GM19395 (cell line): ENCODE data around the gene ARPP21.
A peak's percentile ranks its signal among the peaks of the same experiment; 100 is the strongest.

Source experiments
- ATAC-seq: cut with Tn5 transposase; IDR thresholded peaks from one replicate; pipeline ENCODE4 v1.9.1; 2021; ENCODE audit warnings: mild to moderate bottlenecking, moderate library complexity; ENCODE audit not compliant: unreplicated experiment

The ARPP21 gene

DNA sequence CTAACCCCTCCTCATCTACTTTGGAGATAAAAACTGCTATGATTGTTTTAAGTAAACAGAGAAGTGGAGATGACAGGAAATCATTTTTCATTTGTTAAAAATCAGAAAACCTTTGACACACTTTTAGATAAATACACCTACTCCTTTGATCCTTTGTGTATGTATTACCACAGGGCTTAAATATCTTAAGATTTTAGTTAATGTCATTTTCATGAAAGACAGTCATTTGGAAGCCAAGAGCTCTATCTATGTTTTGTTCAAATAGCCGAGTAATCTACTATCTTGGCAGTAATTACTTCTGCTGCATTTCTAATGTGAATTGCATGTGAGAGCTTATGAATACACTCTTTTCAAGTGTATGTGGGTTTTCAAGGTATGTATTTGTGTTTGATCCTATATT, 2.0 kb downstream of the ARPP21 start:
- no peak for ATAC-seq

DNA sequence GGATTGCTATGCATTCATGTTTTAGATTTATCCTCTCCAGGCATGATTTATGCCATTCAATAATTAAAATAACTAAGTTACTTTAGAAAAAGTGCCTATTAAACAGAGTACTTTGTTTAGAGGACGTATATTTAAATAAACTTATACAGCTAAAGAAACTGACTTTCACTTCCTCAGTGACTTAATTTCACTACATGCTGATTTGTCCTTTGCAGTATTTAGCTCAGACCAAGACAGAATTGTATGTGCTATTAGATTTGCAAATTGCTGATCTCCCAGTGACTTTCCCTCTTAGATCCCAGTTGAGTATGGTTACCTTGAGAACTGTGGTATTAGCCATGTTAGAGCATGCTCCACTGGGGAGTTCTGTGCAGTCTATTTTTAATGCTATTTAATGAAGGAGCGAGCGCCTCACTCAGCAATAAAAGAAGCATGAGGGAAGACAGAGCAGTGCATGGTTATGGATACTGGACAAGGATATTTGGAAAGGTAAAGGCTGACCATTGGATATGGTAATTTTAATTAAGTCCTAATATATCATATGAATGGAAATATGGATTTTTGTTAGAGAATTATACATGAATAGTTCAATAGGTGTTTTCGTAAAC, 2.7 kb downstream of the ARPP21 start:
- ATAC-seq, result no peak

DNA sequence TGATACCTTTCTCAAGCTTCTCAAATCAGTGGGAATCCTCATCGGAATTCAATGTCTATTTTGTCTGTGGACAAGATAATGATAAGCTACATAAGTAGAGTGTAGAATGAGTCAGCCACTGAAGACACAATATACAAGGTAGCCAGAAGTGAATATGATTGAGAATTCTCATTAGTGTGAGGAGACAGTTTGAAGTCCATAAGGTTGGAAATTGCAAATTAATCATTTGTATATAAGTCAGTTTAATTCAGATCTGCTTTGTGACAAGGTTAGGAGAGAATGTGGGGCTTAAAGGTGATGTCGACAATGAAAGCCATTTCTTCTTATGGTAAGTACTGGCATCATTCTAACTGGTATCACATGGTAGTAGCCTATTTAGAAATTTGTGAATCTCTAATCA, 4.2 kb downstream of the ARPP21 start:
- no peak for ATAC-seq

DNA sequence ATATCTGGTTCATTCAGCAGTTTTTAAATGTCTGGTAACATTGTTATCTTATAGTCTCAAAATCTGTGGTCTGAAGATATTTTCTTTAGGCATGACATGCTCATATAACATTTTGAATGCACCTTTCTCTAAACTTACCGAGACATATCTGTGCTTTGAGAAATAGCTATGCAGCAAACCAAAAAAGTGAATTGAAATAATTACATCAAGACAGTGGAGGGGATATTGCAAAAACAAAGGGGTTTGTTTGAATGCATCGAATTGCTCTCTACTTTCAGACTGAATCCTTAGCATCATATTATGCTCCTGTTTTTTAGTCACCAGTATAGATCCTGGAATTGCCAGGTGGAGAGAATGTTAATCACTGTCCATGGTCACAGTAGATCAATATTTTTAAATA, 5.1 kb downstream of the ARPP21 start:
- ATAC-seq, result no peak

DNA sequence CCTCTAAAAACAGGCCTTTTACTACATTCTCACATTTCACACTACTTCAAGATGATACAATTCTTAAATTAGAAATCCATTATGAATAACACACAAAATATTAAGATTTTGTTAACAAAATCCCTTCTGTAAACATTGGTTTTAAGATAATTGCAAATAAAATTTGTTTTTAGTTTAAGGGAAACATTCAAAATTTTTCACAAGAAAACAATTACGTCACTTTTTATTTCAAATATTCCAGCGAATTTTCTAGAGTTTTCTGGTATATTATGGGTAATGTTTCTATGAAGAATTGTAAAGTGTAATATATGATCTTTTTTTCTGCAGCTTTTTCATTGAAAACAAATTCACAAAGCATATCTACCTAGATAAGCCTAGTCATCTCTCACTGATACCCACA, 5.9 kb downstream of the ARPP21 start:
- ATAC-seq, result no peak

DNA sequence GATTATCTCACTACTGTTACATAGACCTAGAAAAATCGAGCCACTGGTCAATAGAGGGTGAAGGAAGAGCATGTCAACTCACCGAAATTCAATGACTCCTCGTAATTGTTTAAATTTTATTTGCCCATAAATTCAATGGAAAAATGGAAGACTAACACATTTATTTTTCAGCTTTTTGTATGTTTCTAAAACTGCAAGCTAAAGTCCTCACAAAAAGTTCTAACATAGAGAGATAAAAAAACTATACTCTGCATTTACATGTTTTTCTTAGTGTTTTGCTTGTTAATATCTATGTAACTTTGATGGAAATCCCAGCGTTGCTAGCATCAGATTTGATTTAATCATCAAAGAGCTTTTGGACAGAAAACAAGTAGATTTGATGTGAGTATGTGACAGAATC, 6.8 kb downstream of the ARPP21 start:
- ATAC-seq, result no peak

- ATAC-seq, result no peak
Measured at GRCh38 chr3:35647461-35647860, 8.1 kb downstream of the ARPP21 start.

- no peak for ATAC-seq
Measured at GRCh38 chr3:35648347-35648746, 9.0 kb downstream of the ARPP21 start.

- ATAC-seq, result no peak
Measured at GRCh38 chr3:35649405-35649804, 10.1 kb downstream of the ARPP21 start.

DNA sequence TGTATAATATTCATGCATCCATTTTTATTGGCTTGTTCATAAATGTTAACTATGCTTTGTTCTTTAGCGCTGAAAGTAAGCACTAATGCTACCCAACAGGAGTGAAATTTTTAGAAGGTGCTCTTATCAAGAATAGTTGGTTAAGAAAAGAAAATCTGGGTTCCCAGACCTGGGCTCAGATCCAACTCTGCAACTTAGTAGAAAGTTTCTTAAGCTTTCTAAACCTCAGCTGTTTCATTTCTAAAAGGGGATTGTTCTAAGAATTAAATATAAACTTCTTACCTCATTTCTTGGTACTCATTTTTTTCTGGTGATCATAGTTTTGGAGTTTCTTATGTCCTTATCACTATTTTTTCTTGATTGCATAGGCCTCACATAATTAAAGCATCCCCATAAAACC, 12.1 kb downstream of the ARPP21 start:
- ATAC-seq, result no peak

DNA sequence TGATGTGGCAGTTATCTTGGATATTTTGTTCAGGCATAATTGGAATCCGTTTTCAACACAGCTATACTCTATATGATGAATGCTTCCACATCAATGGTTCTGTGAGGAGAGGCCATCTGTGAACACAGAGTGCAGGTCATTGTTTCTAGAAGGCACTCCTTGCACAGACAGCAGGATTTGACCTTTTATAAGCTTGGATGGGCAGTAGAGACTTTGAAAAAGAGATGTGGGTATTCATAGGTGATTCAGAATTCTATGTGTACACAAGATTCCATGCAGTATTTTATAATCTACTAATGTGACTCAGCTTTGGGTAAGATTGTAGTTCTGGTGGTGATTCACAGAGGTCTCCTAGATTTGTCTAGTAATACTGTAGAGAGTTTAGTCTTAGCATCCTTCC, 12.5 kb downstream of the ARPP21 start:
- no peak for ATAC-seq

- no peak for ATAC-seq
Measured at GRCh38 chr3:35653347-35653746, 14.0 kb downstream of the ARPP21 start.

DNA sequence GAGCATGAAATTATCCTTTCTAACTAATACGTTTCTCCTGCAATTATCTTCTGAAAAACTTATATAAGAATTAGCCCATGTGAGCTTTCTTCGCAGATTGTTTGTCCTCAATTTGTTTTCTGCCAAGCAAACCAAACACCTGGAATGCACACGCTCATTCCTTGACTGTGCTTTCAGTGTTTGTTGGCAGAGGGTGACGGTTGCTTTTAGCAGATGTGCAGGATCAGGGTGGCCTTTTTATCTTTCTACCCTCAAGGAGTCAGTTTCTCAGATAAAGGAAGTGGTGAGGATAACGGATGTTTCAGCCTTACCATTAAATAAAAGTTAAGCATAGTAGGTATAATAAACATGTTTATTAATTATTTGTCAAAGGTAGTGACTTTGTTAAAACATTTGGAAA, 15.2 kb downstream of the ARPP21 start:
- no peak for ATAC-seq

DNA sequence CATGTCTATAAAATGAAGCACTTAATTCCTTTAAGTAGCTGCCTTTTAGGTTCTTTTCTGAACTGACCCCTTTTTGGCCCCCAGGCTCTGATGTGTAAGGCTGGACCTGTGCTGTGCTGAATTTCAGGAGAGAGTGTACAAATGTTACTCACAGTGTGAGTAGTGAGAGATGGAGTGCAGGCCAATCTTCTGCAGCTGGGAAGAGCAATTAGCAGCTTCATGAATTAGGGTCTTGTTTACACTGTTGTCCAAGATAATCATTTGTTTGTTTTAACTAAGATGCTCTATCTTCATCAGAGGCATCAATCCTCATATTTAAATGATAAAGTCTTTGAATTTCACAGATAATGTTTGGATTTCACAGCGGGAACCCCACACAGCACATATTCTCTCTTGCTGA, 19.4 kb downstream of the ARPP21 start:
- no peak for ATAC-seq

GRCh38 chr3:35659768-35660167, 20.4 kb downstream of the ARPP21 start:
- no peak for ATAC-seq

DNA sequence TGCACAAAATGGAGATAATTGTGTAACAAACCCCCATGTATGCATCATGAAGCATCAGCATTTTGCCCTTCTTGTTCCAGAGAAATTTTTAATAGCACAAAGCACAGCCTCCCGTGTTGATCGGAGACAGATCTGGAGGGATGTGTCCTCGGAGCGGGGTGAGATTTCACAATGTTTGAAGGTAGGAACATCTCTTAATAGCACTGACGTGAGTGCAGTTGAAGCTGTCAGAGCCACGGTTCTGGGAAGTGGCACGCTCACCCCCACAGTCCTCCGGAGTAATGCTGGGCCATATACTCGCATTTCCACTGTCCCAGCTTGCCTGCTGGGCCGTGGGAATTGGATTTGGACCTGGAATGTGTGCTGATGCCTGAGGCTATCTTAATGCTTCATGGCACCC, 24.1 kb downstream of the ARPP21 start:
- ATAC-seq, result no peak

DNA sequence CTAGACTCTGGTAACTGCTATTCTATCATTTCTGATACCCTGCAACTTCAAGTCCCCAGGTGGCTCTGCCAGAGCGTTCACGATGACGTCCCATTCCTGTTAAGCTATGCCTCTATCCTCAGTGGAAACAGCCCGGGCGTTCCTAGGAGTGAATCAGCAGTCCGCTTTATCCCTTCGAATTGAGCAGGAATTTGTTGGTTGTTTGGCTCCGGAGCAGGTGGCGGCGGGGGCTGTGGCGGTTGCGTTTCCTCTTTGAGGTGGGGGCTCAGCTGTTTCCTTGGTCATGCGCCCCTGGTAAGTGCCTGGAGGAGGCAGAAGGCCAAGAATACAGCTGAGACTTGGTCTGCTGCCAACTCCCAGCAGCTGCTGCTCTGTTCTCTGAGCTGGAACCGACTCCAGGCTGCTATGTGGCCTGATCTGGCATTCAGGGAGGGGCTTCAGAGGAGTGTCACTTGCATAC, 25.2 kb downstream of the ARPP21 start:
- peak; percentile 80 for ATAC-seq

GRCh38 chr3:35665390-35666055, 26.2 kb downstream of the ARPP21 start:
- no peak for ATAC-seq

- ATAC-seq, result no peak
Measured at GRCh38 chr3:35666888-35667287, 27.6 kb downstream of the ARPP21 start.

DNA sequence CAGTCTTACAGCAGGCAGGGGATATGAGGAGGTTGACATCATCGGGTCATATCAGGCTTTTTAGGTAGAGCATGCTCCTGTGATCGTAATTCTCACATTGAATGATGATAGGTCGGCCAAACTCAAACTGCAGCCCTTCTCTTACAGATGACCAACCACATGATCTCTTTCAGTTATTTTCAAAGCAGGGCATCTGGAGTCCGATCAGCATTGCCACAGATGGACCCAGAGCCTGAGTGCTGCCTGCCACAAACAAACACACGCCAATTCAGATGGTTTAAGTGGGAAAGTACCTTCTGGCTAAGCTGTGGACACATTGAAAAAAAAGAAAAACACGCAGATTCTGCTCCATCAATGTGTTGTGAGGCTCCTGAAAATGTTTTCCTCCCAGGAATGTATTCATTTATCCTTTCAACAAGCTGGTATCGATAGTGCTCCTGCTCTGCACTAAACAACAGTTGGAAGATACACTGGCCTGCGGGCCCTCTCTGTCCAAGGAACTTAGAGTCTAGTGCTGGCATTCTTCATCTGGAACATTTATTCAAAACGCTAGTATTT, 31.2 kb downstream of the ARPP21 start:
- ATAC-seq, result no peak

DNA sequence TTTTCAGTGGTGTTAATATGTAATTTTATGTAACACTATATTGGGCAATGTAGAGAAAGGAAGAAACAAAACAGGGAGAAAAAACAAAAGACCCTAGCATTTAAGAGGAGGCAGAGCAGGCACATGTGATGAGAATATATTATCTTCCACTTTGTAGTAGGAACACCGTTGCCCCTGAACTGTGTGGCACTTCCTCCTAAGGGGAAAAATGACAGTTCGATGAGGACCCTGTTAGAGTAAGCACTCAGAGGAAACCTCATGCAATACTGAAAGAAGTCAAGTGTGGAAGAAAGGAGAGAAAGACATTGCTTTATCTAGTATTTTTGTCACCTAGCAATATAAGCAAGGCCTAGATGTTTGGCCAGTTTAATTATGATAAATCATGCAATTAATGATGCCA, 32.2 kb downstream of the ARPP21 start:
- ATAC-seq, result no peak

DNA sequence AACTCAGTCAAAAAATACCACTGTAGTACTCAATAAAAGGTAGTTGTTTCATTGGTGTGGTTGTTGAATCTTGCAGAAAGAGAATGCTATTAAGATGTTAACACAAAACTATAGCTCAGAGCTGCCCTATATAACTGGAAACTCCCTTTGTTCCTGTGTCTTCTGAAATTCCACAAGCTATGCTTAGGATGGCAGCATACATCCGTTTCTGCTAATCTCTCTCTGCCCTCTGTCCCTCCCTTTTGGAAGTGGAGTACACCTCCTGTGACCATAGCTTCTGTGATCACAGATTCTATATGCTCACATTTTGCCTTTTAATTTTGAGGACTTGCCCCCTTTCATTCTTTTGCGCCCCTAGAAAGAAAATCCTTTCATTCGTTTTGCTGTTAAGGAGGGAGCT, 33.7 kb downstream of the ARPP21 start:
- ATAC-seq, result no peak
